Right atrium auricular region (tissue), 2 donors: ENCODE data around the gene CADPS. TPM values are rescaled to one million over a fixed set of nuclear protein-coding genes. Genes with fewer than 3 reads are reported as not detected.

ENCODE experiments used
- DNase-seq: peaks from one replicate; pipeline ENCODE4 v3.0.0-alpha.2; 2019; ENCODE audit warnings: low spot score
- H3K27ac ChIP-seq, 2 donors: fragments of 200-600 bp; sonication (generic); 1 replicate in 1 of 2; 2 replicates in 1 of 2; pipeline ENCODE4 v1.5.1; 2016 to 2019
- H3K27me3 ChIP-seq, 2 donors: fragments of 200-600 bp; sonication (generic); one replicate each; pipeline versions ENCODE4 v1.5.1 to v1.6.0; 2017 to 2019
- H3K36me3 ChIP-seq: fragments of 200-600 bp; sonication (generic); one replicate; pipeline ENCODE4 v1.5.1; 2016
- H3K4me1 ChIP-seq, 2 donors: fragments of 200-600 bp; sonication (generic); one replicate each; pipeline versions ENCODE4 v1.5.1 to v1.6.0; 2017 to 2019
- H3K4me3 ChIP-seq, 2 donors: fragments of 200-600 bp; sonication (generic); 1 replicate in 1 of 2; 2 replicates in 1 of 2; pipeline ENCODE4 v1.5.1; 2017 to 2019; ENCODE audit warnings: mild to moderate bottlenecking in 1 of 2, moderate library complexity in 1 of 2
- H3K9me3 ChIP-seq, 2 donors: fragments of 200-600 bp; sonication (generic); one replicate each; pipeline ENCODE4 v1.5.1; 2019
- total RNA-seq, 2 donors: library from RNA; depleted of rRNA; stranded (reverse); fragments of >200 nt; gene quantifications; one replicate each; pipeline ENCODE4 v1.1.0, GENCODE V29; 2016
- TF ChIP-seq, protein P1 (sequence below), 2 donors: fragments of 200-600 bp; sonication (generic); IDR thresholded peaks; one replicate each; pipeline ENCODE4 v1.5.1; 2019; ENCODE audit warnings: antibody characterized with exemption in 2 of 2

Gene CADPS
- total RNA-seq, 2 donors from 2014 or later: 16.1 to 48.2 TPM

DNA sequence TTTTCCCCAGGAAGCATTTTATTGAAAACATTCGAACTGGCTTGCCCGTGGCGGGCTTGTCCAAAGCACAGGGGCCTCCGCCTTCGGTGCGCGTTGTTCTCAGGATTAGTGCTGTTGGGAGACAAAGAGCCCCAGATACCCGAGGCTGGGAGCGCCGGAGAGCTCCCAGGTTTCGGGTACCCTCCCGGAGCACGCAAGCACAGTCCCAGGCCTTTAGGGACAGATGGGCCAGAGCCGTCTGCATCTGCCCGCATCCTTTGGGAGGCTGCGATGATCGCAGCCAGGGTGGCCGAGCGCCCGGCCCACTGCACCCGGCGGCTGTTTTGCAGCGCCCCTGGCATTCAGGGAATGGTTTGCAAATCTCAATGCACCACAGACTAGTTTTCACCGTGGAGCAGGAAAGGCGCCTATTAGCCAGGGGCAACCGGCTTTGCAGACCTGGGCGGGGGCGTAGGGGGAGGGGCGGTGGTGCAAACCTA lies 496.9 kb downstream of the CADPS start:
- H3K27me3 ChIP-seq: peaks cover 35 to 51% of the 10 kb centered on the region in 2 donors

DNA sequence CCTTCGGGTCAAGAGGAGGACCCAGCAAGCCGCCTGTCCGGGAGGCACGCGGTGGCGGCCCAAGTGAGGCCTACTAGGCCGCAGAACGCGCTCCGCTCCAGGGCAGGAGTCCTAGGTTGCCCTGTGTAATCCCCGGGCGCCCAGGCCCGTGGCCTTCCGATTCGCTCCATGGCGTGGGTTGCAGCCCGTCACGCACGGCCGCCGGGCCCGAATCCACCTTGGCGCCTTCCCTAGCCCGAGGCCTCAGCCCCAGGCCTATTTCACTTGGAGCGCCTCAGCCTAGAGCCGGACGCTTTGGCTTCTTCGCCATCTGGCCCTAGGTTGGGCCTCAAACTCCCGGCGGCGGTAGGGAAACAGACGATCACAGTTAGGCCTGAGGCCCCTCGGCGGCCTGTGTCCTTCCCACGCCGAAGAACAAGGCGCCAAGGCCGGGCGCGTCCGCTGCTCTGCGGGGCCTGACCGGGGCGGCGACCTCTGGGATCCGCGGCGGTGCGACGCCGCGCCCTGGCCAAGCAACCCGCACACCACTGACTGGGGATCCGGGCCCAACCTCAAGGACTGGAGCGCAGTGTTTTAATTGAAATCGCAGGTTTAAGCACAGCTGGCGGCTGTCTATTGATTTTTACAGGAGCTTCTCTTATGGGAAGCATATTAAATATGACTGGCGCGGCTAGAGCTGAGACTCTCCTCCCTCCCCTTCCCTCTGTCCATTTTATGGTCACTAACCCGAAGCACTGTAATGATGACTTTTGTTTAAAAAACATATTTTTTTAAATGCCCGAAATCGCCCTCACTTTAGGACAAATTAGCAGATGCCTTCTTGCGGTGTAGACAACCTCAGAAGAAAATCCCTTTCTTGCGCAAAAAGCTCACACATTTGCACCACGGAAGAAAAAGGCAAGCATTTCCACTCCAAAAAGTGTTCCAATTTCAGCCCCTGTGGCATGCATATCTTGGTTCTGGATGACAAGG lies 498.0 kb downstream of the CADPS start:
- Histone ChIP-seq H3K36me3 (no peaks in the 10 kb centered on the region), H3K4me3 (no peak overlapping the region), H3K9me3 (no peaks in the 10 kb centered on the region), H3K4me1 (peaks cover 0 to 34% of the 10 kb centered on the region in 2 donors), H3K27me3 (peaks cover 42 to 57% of the 10 kb centered on the region in 2 donors), H3K27ac (no peak overlapping the region)
- TF ChIP-seq, protein P1, sequence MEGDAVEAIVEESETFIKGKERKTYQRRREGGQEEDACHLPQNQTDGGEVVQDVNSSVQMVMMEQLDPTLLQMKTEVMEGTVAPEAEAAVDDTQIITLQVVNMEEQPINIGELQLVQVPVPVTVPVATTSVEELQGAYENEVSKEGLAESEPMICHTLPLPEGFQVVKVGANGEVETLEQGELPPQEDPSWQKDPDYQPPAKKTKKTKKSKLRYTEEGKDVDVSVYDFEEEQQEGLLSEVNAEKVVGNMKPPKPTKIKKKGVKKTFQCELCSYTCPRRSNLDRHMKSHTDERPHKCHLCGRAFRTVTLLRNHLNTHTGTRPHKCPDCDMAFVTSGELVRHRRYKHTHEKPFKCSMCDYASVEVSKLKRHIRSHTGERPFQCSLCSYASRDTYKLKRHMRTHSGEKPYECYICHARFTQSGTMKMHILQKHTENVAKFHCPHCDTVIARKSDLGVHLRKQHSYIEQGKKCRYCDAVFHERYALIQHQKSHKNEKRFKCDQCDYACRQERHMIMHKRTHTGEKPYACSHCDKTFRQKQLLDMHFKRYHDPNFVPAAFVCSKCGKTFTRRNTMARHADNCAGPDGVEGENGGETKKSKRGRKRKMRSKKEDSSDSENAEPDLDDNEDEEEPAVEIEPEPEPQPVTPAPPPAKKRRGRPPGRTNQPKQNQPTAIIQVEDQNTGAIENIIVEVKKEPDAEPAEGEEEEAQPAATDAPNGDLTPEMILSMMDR (IDR thresholded peaks at IDR 0.05): no peak
- DNase-seq: no peak

More for the DNA sequence above, 496.9 kb downstream of the CADPS start:
- Histone ChIP-seq H3K9me3 (no peaks in the 10 kb centered on the region), H3K4me1 (peaks cover 0 to 23% of the 10 kb centered on the region in 2 donors), H3K36me3 (no peaks in the 10 kb centered on the region), H3K27ac (no peak overlapping the region), H3K4me3 (no peak overlapping the region)
- no peak for DNase-seq
- TF ChIP-seq, protein P1 (IDR thresholded peaks at IDR 0.05): no peak

DNA sequence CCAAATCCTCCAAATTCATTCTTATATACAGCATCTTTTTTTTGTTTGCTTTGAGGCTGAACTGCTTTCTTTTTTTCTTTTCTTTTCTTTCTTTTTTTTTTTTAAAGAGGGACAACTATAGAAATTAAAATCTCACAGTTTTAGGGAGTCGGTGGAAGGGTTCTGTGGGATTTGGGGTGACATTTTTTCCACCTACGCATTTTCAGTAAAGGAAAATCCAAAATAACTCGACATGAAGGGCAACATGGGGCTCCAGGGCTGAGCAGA lies 498.8 kb downstream of the CADPS start:
- Histone ChIP-seq H3K36me3 (no peaks in the 10 kb centered on the region), H3K27ac (no peak overlapping the region), H3K4me1 (peaks cover 0 to 41% of the 10 kb centered on the region in 2 donors), H3K27me3 (peaks cover 50 to 65% of the 10 kb centered on the region in 2 donors), H3K9me3 (no peaks in the 10 kb centered on the region), H3K4me3 (no peak overlapping the region)
- no peak for DNase-seq
- TF ChIP-seq, protein P1 (IDR thresholded peaks at IDR 0.05): no peak

DNA sequence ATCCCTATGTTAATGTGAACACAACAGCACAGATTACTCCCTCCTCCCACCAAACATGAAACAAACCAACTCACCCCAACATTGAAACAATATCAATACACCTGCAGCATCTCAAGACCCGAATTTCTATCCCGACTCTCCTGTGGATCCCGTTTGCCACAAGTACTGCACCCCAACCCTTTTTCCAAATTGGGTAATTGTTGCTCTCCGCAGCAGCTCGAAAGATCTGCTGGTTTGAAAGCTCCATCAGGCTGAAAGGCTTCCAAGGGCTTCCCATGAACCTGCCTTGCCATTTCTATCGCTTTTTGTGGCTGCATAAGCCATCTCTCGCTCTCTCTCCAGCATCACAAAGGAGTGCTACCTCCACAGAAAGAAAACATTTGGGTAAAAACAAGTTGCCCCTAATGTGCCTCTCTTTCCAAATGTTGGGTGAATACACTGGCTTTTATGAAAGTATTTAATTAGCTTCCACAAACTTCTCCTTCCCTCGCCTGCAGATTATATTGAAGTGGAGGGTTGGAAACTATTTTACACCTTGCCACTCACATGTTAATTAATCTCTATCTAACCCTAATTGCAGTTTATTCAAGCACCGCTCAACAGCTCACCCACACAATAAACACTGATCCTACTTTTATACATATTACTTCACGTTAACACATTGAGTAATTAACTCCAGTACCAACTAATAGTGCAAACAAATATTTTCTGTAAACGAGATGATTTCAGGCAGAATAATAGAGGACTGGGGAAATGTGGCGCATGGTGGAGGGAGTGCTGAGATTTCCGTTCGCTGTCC lies 499.4 kb downstream of the CADPS start:
- H3K27me3 ChIP-seq: peaks cover 53 to 70% of the 10 kb centered on the region in 2 donors

More for the DNA sequence above, 499.4 kb downstream of the CADPS start:
- no peaks in the 10 kb centered on the region for H3K9me3 ChIP-seq
- no peak overlapping the region for H3K27ac ChIP-seq
- no peak for DNase-seq
- TF ChIP-seq, protein P1 (IDR thresholded peaks at IDR 0.05): no peak
- H3K4me3 ChIP-seq: no peak overlapping the region
- H3K36me3 ChIP-seq: no peaks in the 10 kb centered on the region
- peaks cover 0 to 46% of the 10 kb centered on the region in 2 donors for H3K4me1 ChIP-seq
